GM18870 (cell line): Measurements from ENCODE around the gene GALM.

ENCODE experiments used
- ATAC-seq: cut with Tn5 transposase; IDR thresholded peaks from one replicate; pipeline ENCODE4 v1.9.1; 2021; ENCODE audit warnings: moderate library complexity; ENCODE audit not compliant: unreplicated experiment

GALM gene

DNA sequence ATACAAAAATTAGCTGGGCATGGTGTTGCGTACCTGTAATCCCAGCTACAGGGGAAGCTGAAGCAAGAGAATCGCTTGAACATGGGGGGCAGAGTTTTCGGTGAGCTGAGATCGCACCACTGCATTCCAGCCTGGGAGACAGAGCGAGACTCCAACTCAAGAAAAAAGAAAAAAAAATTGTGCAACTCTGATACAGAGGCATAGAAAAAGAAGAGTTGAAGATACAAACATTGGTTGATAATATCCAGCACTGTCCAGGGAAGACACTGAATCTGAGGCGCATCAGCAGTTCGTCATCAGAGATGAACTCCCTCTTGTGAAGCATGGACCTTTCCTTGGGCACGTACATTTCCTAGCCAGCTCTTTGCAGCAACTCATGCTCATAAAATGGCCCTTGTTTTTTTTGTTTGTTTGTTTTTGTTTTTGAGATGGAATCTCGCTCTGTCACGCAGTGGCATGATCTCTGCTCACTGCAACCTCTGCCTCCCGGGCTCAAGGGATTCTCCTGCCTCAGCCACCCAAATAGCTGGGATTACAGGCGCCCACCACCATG is 16.7 kb upstream of the GALM start:
- ATAC-seq: no peak

DNA sequence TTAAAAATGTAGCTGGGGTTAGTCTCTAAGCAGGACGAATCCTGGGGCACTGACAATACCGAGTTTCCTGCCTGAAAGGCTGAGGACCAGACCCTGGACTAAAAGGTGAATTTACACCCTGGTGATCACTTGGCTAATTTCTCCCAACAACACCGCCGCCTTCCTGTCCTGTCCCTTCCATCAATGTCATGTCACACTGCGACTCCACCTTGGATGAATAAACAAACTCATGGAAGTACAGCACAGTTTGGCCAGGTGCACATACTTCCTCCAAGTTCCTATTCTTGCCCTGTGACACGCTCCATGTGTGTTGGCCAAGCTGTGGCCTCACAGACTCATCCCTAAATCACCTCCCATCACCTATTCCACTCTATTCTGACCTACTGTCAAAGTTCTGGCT is 15.9 kb upstream of the GALM start:
- no peak for ATAC-seq

DNA sequence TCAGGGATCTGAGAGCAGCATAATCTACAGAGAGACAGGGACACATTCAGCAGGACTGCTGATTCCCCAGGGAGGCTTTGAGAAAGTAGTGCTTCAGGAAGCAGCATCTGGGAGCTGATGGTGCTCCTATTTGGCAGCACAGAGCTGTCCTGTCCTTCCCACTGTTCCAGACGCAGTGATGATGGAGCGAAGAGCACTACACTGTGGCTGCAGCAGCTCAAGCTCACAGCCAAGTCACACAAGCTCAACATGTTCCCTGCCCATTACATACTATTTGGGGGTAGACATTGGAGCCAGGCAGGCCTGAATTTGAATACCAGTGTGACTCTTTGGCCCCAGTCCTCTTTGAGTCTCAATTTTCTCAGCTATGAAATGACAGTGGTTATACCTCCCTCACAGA is 15.2 kb upstream of the GALM start:
- ATAC-seq: no peak

DNA sequence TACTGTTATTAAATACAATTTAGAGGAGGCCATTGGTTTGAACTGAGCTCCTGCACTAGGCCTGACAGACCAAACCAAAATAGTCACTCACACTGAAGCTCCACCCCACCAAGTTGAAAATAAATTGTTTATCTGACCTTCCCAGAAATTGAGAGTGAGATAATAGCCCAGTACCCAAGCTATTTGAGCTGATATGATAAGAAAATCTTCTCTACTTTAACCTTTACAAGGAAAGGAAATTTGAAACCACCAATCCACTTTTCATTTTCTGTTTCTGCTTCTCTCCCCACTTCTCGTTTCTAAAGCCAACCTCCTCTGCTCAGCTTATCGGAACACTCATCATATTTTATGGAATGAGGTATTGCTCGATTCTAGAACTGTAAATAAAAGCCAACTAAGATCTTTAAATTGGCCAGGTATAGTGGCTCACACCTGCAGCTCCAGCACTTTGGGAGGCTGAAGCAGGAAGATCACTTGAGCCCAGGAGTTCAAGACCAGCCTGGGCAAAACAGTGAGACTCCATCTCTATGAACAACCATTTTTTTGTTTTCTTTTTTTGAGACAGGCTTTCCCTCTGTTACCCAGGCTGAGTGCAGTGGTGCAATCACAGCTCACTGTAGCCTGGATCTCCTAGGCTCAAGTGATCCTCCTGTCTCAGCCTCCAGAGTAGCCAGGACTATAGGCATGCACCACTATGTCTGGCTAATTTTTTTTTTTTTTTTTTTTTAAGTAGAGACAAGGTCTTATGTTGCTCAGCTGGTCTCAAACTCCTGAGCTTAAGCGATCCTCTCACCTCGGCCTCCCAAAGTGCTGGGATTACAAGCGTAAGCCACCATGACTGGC is 13.3 kb upstream of the GALM start:
- no peak for ATAC-seq

DNA sequence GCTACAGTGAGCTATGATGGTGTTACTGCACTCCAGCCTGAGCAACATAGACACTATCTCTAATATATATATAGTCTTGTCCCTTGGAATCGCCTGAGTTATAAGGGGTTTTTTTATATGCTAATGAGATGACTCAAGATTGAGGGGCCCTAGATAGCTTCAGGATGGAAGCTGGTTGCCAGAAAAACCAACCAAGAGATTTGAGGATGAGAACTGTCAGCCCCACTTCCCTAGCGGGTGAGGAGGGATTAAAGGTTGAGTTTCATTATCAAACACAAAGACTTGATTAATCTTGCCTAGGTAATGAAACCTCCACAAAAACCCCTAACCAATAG is 12.6 kb upstream of the GALM start:
- peak; percentile 17 for ATAC-seq

DNA sequence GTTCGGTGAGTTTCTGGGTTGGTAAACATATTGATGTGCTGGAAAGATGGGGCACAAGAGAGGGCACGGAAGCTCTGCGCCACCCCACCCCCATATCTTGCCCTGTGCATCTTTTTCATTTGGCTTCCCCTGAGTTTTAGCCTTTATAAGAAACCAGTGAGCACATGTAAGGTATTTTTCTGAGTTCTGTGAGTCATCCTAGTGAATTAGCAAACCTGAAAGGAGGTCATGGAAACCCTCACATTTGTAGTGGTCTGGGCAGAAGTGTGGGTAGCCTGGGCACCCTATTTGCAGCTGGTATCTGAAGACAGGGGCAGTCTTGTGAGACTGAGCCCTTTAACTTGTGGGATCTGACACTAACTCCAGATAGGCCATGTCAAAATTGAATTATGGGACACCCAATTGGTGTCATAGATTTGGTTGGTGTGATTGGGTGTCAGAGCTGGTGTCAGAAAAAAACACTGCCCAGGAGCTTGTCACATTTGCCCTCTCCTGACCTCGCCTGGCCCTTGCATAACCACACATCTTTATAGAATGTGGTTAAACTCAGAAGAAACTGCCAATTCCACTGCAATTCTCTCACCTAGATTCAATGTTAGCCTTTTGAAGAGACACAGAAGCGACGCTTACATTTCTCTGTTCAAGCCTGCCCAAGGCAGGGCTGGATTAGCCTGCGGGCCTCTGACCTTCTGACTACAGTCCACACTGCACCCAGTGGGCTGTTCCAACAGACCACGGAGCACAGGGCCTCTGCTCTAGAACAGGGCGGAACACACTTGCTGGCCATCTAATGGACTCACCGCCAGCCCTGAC is 12.0 kb upstream of the GALM start:
- peak; percentile 60 for ATAC-seq

DNA sequence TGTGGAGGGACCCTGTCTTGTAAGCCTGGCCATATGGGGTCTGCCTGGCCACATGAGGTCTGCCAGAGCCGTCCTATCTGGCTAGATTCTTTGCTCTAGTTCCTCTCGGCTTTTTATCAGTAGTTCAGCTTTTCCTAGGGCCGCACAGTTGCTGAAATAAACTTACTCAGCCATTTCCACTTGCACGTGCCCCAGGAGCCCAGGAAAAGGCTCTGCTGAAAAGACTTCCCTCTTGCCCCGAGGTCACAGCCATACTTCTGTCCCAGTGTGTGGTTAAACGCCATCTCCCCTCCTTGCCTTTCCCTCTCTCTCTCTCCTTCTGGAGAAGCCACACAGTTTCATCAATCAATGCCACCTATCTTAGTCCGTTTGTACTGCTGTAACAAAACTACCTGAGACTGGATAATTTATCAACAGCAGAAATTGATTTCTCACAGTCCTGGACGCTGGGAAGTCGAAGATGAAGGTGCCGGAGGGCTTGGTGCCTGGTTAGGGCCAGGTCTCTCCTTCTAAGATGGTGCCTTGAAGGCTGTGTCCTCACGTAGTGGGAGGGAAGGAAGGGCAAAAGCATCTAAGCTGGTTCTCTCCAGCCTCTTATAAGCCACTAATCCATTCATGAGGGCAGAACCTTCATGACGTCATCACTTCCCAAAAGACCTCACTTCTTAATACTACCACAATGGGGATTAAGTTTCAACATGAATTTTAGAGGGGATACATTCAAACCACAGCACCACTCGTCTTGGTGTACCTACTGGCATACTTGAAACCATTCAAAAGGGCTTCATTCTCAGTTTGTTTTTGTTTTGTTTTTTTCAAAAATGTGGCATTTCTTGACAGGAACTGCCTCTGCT is 11.2 kb upstream of the GALM start:
- ATAC-seq: no peak

DNA sequence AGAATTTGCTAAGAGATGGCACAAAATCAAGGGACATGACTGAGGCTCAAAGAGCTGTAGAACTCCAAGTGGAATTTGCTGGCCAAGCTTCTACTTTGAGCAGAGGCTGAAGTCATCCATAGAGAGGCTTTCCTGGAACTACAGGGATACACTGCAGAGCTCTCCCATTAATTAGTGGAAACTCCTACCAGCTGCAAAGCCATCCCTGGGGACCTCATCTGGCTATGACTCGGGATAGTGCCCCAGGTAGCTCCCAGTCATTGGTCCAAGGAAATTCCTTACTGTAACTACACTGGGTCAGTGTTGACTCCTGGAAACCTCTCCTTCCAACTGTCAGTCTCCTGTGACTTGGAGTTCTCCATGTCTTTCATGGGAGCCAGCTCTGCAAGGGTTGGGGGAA is 10.5 kb upstream of the GALM start:
- no peak for ATAC-seq

DNA sequence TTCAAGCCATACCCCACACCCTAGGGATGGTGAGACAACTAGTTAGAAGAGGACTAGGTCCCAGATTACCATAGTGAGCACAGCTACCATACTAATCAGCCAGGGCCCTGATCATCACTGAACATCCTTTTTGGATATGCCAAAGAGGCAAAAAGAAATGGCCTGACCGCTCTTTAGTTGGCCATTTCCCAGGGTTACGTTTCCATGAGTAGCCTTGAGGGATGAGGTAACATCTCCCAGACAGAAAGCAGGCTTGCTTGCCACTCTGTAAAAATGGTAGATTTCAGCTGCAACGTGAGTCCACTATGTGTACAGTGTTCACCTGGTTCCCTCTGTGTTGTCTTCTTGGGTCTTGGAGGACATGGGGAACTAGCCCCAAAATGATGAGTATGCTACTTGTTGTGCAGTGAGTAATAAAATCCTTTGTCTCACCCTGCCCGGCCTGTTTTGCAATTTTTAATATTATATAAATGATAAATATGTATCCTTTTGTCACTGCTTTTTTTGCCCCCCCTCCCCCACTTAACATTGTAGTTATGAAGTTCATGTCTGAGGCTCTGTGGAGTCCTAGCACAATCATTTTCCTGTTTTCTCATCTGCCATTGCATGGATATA is 8.9 kb upstream of the GALM start:
- ATAC-seq: no peak

DNA sequence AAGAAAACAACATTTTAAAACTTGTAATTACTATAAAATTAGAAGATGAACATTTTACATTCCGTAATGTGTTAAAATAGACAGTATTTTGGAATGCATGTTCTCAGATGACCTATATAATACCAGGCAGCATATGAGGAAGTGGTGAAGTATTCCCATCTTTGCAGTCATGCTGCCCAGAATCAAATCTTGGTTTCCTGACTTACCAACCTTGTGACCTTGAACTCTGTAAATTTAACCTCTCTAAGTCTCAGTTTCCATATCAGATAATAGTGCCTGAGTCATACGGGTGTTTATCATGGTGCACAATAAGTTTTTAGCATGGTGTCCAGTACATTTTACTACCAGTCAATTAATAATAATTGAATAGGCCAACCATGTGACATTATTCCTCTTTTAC is 7.3 kb upstream of the GALM start:
- no peak for ATAC-seq

DNA sequence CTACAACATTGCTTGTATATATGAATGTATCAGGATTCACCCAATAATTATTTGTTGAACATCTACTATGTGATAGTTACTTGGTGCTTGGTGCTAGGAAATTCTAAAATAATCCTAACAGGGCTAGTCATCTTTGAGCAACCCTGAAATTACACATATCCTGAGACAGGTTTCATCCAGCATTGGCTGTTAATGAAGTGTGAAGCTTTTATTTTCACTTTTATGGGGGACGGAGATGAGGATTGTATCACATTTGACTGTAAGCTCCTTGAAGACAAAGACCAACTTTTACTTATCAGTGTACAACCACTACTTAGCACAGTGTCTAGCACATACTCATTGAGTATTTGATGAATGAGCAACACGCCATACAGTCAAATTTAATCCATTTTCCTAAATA is 6.8 kb upstream of the GALM start:
- no peak for ATAC-seq

DNA sequence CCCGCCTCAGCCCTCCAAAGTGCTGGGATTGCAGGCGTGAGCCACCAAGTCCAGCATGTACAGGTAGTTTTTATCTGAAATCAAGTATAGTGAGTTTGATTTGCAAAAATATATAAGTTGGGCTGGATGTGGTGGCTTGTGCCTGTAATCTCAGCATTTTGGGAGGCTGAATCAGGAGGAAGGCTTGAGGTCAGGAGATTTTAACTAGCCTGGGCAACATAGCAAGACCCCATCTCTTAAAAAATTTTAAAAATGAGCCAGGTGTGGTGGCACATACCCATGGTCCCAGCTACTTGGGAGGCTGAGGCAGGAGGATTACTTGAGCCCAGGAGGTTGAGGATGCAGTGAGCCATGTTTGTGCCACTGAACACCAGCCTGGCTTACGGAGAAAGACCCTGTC is 5.6 kb upstream of the GALM start:
- ATAC-seq: no peak

DNA sequence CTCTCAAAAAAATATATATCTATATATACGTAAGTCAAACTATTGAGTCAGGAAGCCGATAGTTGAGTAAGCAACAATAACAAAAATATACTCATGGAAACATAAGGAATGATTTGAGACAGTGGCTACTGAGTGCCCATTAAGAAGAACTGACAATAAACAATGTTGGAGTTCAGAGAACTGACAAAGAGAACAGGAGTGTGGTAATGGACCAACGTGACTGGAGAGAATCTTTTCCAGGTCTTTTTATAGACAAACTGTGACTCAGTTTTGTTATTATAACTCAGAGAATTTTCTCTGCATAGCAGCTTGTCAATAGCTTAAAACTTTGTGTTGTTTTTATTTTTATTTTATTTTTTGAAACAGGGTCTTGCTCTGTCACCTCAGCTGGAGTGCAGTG is 4.6 kb upstream of the GALM start:
- no peak for ATAC-seq

DNA sequence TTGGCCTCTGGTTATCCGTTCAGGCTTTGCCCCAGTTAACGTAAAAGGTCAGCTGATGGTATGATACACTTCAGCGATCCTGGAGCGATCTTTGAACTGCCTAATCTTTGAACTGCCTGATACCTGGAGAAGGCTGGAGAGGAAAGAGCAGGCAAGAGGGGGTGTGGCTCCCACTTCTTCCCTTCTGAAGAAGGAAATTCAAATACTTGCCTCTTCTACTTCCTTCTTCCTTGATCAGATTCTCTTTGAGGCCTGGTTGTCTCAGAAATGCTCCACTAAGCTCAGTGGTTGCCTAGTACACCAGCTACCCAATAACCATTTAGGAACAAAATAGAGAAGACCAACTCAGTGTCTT is 619 bp downstream of the GALM start:
- peak; percentile 5 for ATAC-seq

DNA sequence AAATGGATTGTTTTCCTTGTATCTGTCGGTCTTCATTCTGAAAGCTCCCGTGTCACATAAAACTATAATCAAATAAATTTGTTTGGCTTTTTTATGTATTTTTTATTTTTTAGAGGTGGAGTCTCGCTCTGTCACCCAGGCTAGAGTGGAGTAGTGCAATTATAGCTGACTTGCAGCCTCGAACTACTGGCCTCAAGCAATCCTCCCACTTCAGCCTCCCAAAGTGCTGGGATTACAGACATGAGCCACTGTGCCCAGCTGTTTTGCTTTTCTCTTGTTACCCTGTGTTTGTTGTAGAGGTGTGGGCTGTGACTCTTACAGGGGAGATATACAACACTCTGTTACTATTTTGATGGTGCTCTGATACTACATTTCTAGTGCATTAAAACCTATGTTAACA is 2.2 kb downstream of the GALM start:
- ATAC-seq: no peak

DNA sequence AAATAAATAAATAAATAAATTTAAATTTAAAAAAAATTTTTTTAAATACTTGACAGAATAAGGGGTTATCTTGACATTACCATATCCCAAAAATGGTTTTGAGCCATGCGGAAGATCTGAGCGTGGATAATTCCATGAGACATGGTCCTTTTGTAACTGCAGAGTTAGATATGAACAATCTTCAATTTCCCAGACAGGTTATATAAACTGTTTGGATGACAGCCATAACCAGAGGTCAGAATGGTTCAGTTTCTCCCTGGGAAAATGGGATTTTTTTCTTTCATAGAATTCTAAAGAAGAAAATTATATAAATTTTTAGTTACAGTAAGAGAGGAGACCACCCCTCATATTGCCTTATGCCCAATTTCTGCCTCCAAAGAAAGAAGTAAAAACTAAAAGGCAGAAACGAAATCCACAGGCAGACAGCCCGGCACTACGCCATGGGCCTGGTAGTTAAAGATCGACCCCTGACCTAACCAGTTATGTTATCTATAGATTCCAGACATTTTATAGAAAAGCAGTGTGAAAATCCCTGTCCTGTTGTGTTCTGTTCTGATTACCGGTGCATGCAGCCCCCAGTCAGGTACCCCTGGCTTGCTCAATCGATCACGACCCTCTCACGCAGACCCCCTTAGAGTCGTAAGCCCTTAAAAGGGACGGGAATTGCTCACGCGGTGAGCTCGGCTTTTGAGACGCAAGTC is 3.0 kb downstream of the GALM start:
- ATAC-seq: no peak

DNA sequence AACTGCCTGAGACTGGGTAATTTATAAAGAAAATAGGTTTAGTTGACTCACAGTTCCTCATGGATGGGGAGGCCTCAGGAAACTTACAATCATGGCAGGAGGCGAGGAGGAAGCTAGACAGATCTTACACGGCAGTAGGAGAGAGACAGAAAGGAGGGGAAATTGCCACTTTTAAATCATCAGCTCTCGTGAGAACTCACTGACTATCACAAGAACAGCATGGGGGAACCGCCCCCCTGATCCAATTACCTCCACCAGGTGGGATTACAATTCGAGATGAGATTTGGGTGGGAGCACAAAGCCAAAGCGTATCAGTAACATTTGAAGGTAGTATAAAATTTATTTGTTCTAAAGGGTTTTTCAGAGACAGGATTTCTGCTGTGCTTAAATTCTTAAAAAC is 5.4 kb downstream of the GALM start:
- ATAC-seq: no peak

DNA sequence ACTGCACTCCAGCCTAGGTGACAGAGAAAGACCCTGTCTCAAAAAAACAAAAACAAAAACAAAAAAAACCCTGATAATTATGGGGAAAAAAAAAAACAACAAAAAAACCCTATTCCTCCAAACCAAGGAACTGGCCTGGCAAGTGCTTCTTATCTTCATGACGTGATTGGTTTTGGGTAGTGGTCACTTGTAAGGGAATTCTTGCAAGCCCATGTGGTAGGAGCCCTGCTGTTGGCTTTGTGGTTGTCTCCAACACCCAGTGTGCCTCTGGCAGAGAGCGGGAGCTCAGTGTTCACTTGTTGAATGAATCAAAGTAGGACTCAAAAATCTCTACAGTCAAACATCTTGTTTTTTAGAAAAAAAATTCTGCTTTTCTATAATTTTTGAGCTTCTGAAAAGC is 6.0 kb downstream of the GALM start:
- ATAC-seq: no peak

DNA sequence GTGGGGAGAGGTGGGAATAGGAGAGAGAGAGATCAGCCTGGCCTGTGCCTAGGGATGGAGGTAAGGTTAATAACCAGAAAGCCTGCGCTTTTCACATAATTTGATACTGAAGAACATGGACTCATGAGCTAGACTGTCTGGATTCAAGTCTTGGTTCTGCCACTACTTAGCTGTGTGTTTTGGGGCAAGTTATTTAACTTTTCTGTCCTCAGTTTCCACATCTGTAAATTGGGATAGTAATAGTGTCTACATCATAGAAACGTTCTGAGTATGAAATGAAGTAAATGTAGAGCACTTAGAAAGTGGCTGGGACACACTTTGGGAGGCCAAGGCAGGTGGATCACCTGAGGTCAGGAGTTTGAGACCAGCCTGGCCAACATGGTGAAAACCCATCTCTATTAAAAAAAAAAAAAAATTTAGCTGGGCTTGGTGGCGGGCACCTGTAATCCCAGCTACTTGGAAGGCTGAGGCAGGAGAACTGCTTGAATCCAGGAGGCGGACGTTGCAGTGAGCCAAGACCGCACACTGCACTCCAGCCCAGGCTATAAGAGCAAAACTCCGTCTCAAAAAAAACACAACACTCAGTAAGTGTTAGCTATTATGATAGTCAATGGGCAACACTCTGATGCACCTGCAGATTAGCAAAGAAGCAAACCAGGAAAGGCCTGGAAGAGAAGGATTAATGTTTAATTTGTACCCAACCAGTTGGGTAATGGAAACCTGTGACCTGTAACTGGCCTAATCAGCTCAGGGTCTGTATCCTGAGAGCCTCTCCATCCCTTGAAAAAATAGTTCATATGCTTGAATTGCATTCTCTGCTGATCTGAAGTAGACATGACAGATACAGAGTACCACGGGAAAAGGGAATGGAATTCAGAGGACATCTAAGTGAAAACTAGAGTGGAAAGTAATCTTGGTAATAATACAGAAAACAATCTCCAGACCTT is 6.8 kb downstream of the GALM start:
- no peak for ATAC-seq
